Chondrocyte (in vitro differentiated cells): ENCODE results near the gene PIP5K1B. TPM values are rescaled to one million over a fixed set of nuclear protein-coding genes. Genes with fewer than 3 reads are reported as not detected.

ENCODE experiments used
- DNase-seq: peaks from one replicate; pipeline ENCODE4 v3.0.0; 2021; ENCODE audit warnings: mixed read lengths, low spot score
- H3K27ac Mint-ChIP-seq: one replicate; pipeline ENCODE4 v1.8.0; 2021; ENCODE audit warnings: mild to moderate bottlenecking, moderate library complexity, mixed read lengths; ENCODE audit not compliant: unreplicated experiment
- H3K27me3 Mint-ChIP-seq: 2 replicates; pipeline ENCODE4 v1.8.0; 2021; ENCODE audit warnings: low read depth, mixed read lengths
- H3K36me3 Mint-ChIP-seq: 2 replicates; pipeline ENCODE4 v1.8.0; 2021; ENCODE audit warnings: low read depth, mixed read lengths
- H3K4me1 Mint-ChIP-seq: 2 replicates; pipeline ENCODE4 v1.8.0; 2021; ENCODE audit warnings: low read depth, mild to moderate bottlenecking, mixed read lengths
- H3K4me3 Mint-ChIP-seq: one replicate; pipeline ENCODE4 v1.8.0; 2021; ENCODE audit warnings: mild to moderate bottlenecking, moderate library complexity, mixed read lengths; ENCODE audit not compliant: unreplicated experiment
- H3K9me3 Mint-ChIP-seq: 2 replicates; pipeline ENCODE4 v1.8.0; 2021; ENCODE audit warnings: low read depth, mixed read lengths
- total RNA-seq: library from RNA; stranded (reverse); gene quantifications from 3 replicates; pipeline ENCODE4 v1.2.1, GENCODE V29; 2021
- TF ChIP-seq, protein P1 (sequence below): fragments of 200-600 bp; sonication (generic); IDR thresholded peaks from 2 replicates; pipeline ENCODE4 v1.5.0; 2021; ENCODE audit warnings: antibody characterized with exemption, mild to moderate bottlenecking, moderate library complexity

PIP5K1B gene
- total RNA-seq, 1 donor from 2014 or later: not detected

GRCh38 chr9:68896486-68896885, 191.4 kb downstream of the PIP5K1B start:
- DNase-seq: no peak
- H3K27ac Mint-ChIP-seq: no peak overlapping the region
- peaks cover 14% of the 10 kb centered on the region for H3K27me3 Mint-ChIP-seq
- TF ChIP-seq, protein P1, sequence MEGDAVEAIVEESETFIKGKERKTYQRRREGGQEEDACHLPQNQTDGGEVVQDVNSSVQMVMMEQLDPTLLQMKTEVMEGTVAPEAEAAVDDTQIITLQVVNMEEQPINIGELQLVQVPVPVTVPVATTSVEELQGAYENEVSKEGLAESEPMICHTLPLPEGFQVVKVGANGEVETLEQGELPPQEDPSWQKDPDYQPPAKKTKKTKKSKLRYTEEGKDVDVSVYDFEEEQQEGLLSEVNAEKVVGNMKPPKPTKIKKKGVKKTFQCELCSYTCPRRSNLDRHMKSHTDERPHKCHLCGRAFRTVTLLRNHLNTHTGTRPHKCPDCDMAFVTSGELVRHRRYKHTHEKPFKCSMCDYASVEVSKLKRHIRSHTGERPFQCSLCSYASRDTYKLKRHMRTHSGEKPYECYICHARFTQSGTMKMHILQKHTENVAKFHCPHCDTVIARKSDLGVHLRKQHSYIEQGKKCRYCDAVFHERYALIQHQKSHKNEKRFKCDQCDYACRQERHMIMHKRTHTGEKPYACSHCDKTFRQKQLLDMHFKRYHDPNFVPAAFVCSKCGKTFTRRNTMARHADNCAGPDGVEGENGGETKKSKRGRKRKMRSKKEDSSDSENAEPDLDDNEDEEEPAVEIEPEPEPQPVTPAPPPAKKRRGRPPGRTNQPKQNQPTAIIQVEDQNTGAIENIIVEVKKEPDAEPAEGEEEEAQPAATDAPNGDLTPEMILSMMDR: no peak
- peaks cover 15% of the 10 kb centered on the region for H3K4me1 Mint-ChIP-seq
- H3K36me3 Mint-ChIP-seq: no peaks in the 10 kb centered on the region
- no peak overlapping the region for H3K4me3 Mint-ChIP-seq
- no peaks in the 10 kb centered on the region for H3K9me3 Mint-ChIP-seq

- H3K36me3 Mint-ChIP-seq: no peaks in the 10 kb centered on the region
- H3K9me3 Mint-ChIP-seq: no peaks in the 10 kb centered on the region
- TF ChIP-seq, protein P1: no peak
- peaks cover 19% of the 10 kb centered on the region for H3K27me3 Mint-ChIP-seq
- H3K27ac Mint-ChIP-seq: no peak overlapping the region
- DNase-seq: no peak
- peaks cover 15% of the 10 kb centered on the region for H3K4me1 Mint-ChIP-seq
- H3K4me3 Mint-ChIP-seq: no peak overlapping the region
These were observed 192.6 kb downstream of the PIP5K1B start for GRCh38 chr9:68897577-68898145.

DNA sequence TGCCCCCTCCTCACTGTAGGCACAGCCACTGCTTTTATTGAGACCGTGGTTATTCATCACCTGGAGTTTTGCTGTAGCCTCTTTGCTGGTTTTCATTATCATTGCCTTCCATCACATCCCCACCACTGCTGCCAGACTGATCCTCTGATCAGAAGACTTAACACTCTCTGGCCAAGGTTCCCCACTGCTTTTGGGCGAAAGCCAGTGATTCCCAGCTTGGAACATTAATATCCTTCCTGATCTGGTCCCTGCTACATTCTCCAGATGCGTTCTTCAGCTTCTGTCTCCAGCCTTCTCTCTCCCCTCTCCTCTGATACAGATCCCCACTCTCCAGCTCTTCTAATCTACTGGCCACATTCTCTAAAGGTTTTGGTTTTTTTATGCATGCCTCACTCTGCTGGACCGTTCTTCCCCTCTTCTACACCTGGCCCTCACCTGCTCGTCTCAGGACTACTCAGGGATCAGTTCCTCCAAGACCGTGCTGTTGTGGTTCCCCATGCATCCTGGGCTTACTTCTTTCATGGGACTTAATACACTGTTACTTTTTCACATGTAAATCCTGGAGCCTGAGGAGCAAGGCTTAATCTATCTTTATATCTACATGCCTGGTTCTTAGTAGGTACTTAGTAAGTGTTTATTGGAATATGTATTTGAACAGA, 193.9 kb downstream of the PIP5K1B start:
- Mint-ChIP-seq H3K9me3 (no peaks in the 10 kb centered on the region), H3K4me1 (peaks cover 15% of the 10 kb centered on the region), H3K36me3 (no peaks in the 10 kb centered on the region), H3K4me3 (no peak overlapping the region), H3K27me3 (peaks cover 21% of the 10 kb centered on the region), H3K27ac (no peak overlapping the region)
- no peak for DNase-seq
- TF ChIP-seq, protein P1: no peak

DNA sequence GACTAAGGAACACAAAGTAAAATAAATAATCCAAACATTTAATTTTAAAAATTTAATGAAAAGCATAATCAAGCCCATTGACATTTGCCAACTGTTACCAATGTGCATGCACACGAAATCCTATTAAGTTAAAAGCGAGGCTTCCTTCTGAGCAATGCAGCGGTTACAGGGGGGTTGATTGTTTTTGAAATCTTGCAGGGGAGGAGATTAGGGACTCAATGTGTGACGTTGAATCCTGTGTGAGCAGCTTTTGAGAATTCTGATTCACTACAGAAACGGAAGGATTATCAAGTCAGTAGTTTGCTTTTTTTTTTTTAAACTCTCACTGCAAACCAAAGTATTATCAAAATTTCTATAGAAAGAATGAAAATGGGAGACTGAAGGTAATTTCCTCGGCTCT, 199.4 kb downstream of the PIP5K1B start:
- no peak overlapping the region for H3K27ac Mint-ChIP-seq
- H3K9me3 Mint-ChIP-seq: no peaks in the 10 kb centered on the region
- DNase-seq: no peak

DNA sequence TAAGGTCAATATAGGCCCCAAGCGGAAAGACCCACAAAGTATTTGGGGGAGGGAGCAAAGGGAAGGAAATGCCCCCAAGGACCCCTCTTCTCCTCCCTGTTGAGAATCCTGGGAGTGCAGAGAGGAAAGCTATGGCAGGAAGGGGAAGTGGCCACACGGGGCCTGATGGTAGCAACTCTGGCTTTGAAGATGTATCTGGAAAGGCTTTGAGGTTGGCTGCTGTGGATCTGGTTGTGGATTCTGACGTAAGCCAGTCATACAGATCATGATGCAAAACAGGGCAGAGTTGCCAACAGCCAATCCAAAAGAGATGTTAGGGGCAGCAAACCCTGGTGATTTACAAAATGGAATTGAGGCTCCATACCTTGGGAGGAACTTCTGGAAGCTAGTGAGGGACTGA, 200.1 kb downstream of the PIP5K1B start:
- Mint-ChIP-seq H3K27me3 (peaks cover 14% of the 10 kb centered on the region), H3K27ac (no peak overlapping the region), H3K4me3 (no peak overlapping the region), H3K36me3 (no peaks in the 10 kb centered on the region), H3K4me1 (no peaks in the 10 kb centered on the region), H3K9me3 (no peaks in the 10 kb centered on the region)
- DNase-seq: no peak
- TF ChIP-seq, protein P1: no peak

More for the DNA sequence above, 199.4 kb downstream of the PIP5K1B start:
- TF ChIP-seq, protein P1: no peak
- H3K4me1 Mint-ChIP-seq: no peaks in the 10 kb centered on the region
- H3K4me3 Mint-ChIP-seq: no peak overlapping the region
- H3K27me3 Mint-ChIP-seq: peaks cover 11% of the 10 kb centered on the region
- no peaks in the 10 kb centered on the region for H3K36me3 Mint-ChIP-seq
